ENCODE results near the gene ZNF503.

The ZNF503 gene

DNA sequence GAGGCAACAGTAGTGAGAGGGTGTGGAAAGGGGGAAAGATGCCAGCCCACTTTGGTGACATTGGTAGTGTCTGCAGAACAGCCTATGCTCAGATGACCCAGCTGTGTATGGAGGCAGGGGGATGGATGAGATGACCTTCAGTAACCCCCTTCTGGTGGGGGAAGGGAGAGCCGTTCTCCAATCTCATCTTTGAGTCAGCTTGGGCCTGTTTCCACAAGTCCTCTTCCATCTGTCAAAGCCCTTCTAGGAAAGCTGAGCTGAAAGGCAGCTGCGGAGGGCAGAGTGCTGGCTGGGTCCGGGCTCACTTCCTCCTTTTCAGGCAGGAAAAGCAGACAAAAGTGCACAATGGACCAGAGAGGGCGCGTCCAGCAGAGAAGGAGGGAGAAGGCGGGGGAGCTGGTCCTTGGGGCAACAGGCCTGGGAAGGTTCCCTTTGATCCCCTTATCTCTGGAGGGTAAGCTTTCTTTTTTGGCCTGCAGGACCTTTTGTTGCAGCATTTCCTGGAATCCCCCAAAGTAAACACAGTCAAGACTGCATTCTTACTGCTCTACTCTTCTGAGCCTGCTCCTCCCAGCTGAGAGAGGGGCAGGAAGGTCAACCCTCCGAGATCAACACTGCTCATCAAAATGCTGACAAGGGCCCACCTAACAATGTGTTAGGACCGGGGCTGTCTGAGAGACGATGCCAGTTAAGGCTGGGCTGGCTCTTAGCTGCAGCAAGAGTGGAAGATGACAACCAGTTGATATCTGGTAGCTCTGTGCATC lies 28.6 kb upstream of the ZNF503 start:
- no peak for DNase-seq

DNA sequence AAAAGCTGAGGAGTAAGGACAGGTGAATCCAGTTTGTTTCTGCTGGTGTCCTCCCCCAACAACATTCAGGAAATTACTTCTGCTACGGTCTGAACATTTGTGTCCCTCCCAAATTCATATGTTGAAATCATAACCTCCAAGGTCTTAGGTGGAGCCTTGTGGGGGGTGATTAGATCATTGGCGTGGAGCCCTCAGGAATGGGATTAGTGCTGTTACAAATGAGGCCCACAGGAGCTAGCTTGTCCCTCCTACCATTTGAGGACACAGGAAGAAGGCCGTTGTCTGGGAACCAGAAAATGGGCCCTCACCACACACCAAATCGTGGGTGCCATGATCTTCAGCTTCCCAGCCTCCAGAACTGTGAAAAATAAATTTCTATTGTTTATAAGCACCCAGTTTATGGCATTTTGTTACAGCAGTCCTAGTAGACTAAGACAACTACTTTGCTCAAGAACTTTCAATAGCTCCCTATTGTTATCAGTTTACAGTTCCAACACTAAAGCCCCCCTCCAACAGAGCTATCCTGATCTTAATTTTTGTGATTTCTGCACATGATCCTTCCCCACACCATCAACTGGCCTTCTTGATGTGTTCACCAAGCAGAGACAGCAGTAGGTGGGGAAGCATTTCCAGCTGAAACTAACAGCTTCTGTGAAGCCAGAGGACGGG lies 27.7 kb upstream of the ZNF503 start:
- no peak for DNase-seq

DNA sequence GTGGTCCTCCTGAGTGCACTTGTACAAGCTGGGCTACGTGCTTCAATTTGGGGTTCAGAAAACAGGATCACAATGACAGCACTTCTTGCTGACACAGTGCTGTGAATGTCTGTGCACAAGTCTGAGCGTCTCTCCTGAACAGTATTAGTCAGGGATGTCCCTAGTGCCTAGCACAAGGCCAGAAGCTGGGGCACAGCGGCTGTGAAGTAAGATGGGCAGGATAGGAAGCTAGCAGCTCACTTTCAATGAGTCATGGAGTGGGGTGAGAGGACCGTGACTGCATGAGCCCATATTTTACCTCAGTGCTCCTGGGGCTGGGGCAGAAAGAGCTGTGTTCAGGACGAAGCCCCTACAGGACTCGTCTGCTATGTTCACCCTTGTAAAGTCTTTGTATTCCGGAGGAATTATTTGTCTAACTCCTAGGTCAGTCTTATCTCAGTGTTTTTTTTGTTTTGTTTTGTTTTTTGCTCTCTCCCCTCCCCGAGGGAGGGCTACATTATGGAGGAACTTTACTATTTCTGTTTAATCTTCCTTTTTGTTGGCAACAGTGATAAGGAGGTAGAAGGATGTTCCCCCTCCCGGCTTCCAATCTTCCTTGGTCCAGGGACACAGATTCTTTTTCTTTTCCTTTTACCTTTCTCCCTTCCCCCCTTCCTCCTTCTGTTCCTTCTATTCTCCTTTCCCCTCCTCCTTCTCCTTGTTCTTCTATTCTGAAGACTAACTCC lies 27.0 kb upstream of the ZNF503 start:
- DNase-seq: no peak

DNA sequence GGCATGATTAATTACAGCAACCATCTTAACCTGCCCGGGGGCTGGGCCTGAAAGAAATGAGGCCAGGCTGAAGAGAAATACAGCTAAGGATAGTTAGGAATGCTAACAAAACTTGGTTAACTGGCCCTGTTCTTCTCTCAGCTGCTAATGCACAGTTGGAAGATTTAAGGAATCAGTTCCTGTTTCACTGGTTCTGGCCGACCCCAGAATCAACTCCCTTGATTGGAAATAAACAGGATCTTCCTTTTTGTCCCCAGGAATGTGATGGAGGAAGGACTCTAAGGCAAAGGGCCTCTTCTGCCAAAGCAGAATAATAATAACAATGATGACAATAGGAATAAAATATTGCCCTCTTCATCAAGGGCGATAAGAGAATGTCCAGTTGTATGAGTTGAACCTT lies 26.4 kb upstream of the ZNF503 start:
- no peak for DNase-seq

DNA sequence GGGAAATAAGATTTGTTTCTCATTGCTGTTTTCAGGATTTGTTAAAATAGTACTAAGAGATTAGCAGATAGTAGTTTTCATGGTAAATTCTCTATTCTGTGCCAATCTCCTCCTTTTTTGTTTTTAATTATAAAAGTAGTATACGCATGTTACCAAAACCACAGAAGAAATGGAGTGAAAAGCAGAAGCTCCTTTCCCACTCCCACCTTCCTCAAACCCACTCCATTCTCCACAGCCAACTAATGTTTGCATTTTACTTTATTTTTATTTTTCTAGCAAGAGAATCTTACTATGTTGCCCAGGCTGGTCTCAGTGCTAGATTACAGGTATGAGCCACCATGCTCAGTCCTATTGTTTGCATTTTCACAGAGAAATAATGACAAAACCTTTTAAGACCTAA lies 25.3 kb upstream of the ZNF503 start:
- DNase-seq: no peak

DNA sequence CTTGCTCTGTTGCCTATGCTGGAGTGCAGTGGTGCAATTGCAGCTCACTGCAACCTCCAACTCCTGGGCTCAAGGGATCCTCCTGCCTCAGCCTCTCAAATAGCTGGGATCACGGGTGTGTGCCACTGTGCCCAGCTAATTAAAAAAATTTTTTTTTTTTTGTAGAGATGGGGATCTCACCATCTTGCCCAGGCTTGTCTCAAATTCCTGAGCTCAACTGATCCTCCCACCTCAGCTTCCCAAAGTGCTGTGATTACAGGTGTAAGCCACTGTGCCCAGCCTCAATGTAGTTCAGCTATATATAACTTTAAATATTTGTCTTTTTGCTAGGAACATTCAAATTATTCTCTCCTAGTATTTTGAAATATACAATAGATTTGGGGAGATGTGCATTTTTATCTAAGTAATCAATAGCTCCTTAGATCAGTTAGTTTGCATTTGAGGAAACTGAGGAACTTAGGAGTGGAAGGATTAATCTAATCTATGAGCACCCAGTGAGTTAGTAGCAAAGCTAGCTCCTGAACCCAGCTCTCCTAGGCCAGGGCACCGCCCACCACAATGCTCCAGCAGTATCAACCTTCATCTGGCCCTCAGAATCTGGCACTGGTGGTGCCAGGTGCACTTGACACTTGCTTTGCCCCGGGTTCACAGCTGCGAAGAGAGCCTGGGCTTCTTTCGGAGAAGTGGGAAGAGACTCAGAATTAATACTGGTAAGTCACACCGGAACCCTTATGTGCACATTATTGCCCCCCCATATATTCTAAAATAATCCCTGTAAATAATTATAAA lies 23.9 kb upstream of the ZNF503 start:
- no peak for DNase-seq

DNA sequence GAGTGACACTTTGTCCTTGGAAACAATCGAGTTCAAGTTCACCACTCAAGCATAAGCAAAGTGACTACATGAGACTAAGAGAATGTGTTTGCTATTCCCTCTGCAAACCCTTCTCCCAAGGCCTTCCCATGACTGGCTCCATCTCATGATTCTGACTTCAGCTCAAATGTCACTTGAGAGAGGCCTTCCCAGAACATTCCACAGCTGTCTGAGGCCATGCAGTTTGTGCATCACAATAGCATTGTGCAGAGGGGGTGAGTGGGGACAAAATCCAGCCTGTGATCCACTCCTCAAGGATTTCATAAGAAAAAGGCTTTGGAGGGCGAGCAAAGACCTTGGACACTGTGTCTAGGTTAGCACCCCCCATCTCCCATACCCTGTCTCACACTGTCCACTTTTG lies 23.0 kb upstream of the ZNF503 start:
- DNase-seq: no peak

DNA sequence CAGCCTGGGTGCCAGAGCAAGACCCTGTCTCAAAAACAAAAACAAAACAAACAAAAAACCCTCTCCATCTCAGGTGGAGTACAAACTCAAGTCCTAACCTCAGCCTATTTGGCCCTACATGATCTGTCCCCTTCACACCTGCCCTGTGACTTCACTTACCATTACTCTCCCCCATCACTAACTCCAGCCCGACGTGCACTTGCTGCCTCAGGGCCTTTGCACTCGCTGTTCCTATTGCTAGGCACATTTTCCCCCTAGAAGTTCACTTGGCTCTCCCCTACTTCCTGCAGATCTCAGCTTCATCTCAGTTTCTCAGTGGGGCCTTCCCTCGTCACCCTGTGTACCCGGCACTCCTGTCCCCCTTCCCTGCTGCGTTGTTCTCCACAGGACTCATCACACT lies 21.3 kb upstream of the ZNF503 start:
- DNase-seq: no peak

DNA sequence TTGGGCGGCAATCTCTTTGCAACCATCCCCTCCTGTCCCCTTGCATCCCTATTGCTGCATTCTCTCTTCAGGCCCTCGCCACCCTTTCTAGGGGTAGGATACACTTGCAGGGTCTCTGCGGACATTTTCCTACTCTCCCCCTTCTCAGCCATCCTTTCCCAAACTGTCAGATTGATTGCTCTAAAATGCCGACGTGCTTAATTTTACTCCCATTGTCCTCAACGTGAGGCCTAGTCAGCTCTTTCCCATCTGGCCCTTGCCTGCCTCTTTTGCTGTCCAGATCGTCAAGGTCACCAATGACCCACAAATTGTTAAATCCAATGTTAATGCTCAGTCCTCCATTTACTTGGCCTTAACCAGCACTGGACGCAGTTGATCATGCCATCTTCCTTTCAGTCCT lies 17.1 kb upstream of the ZNF503 start:
- DNase-seq: no peak

DNA sequence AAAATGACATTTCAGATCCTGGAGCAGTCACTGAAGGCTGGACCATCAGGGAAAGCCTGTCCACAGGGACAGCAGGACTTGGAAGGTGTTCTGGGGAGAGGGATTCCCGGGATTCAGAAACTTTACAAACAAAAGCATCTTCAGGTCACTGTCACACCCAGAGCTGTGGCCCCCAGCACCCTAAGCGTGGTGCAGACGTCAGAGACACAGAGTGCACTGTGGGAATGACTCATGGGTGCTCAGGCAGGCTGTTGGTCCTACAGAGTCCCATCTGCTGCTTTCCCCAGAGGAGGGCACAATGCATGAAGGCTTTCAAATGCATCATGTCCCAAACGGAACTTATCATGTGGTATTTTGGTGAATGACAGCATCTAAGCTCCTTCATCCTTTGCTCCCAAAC lies 16.7 kb upstream of the ZNF503 start:
- no peak for DNase-seq

DNA sequence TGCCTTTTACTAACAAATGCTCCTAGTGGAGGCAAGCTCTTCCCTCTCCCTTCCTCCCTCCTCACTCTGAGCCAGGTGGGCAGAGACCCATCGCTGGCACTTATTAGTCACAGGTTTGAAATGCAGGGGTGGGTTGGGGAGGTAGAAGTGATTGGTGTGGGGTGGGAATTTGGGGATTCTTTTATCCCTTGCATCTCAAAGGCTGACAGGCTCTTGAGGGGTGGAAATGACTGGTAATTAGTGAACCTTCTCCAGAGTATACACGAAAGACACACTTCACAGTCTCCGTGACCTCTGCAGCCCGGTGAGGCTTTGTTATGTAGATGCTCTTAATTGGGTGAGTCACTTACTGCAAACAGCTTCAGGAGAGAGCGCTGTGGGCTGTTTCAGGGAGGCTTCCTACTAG lies 16.0 kb upstream of the ZNF503 start:
- DNase-seq: no peak

DNA sequence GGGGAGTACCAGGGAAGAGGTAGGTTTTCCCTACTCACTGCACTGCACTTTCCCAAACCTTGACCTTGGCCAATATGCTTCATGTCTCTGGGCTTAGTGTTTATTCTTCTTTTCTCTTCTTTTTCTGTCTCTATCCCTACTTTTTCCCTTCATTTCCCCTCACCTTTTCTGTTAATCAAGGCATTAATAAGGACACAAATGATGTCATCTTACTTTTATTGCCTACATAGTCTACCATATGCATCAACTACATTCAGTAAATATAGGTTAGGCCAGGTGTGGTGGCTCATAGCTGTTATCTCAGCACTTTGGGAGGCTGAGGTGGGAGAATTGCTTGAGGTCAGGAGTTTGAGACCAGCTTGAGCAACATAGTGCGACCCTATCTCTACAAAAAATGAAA lies 13.0 kb upstream of the ZNF503 start:
- DNase-seq: no peak

DNA sequence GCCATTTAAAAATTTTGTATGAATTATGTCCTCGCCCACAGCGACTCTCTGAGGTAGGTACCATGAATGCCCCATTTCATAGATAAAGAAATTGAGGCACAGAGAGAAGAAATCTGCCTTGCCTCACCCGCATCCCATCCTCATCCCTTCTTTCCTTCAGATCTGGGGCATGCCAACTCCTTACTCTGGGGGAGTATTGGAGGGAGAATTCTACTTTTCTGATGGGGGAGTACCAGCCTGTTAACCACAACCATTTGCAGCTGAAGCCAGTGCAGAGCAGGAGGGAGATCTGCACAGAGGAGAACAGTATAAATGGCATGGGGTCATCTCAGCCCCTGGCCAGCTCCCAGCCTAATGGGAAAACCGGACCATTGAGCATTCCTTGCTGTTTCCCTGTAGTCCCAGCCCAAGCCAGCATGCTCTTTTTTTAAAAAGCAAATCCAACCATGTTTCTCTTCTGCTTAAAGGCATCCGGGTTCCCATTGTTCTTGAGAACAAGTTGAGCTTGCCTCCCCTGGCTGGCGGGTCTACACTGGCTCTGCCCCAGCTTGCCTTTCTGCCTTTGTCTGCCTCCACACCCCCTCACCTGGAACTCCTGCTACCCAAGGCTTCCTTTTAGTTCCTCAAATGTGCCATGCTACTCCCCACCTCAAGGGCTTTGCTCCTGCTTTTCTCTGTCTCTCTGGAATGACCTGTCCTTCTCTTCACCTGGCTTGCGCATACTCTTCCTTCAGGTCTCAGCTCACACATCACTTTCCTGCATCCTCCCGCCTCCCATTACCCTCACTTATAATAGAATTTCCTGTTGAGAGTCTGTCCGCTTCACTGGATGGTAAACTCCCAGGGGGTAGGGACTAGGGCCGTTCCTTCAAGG lies 8.8 kb upstream of the ZNF503 start:
- no peak for DNase-seq

DNA sequence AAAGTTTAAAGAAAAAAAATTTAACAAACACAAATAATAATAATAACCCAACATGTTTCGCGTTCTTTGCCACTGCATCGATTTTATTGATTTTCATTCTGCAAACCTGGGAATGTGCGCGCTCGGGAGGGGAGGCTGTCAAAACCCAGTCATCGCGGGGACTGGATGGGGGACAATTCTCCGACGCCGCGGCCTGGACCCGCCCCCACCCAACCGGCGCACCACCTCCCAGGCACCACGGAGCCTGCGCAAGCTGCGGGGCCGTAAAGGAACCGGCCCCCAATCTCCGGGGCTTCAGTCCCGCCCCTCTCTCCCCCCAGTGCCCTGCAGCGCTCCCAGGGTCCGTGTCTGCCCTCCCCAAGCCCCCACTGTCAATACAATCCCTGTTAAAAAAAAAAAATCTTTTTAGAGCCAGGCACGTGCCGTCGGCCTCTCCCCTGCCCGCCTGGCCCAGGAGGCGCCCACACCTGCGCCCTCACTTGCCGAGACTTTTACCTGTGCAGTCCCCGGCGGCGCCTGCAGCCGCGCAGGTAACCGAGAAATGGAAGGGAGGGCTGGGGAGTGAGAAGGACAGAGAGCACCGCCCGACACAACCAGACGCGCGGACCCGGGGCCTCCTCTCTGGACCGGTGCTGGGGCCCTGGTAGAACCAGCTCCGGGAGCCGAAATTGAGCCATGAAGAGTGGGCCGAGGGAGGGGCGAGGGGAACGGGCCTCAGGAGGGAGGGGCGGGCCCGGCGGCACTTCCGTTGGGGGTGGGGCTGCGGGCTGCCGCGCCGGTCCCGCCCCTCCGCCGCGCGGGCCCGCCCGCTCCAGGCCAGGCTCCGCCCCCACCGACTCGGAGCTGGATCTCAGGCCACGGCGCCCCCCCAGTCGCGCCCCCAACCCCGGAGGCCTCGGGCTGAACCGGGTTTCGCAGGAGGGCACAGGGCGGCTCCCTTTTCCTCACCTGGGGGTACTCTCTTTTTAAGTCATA lies 7.6 kb upstream of the ZNF503 start:
- DNase-seq: peak in 2 of 6 experiments; percentile 13 to 30

DNA sequence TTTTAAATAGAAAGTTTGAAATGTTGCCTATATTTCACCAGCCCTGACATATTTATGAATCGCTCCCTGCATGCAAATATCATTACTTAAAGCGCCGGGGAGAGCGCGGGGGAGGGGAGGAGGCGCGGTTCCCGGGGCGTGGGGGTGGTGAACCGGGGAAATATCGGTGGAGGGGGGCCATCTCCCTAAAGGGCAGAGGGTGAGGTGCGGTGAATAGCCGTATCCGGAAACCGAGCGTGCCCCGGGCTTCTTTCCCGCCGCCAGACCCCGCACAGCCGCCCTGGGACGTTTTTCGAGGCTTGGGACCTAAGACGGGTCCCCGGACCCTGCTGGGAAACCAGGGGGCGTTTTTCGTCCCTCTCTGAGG lies 6.9 kb upstream of the ZNF503 start:
- DNase-seq: no peak

DNA sequence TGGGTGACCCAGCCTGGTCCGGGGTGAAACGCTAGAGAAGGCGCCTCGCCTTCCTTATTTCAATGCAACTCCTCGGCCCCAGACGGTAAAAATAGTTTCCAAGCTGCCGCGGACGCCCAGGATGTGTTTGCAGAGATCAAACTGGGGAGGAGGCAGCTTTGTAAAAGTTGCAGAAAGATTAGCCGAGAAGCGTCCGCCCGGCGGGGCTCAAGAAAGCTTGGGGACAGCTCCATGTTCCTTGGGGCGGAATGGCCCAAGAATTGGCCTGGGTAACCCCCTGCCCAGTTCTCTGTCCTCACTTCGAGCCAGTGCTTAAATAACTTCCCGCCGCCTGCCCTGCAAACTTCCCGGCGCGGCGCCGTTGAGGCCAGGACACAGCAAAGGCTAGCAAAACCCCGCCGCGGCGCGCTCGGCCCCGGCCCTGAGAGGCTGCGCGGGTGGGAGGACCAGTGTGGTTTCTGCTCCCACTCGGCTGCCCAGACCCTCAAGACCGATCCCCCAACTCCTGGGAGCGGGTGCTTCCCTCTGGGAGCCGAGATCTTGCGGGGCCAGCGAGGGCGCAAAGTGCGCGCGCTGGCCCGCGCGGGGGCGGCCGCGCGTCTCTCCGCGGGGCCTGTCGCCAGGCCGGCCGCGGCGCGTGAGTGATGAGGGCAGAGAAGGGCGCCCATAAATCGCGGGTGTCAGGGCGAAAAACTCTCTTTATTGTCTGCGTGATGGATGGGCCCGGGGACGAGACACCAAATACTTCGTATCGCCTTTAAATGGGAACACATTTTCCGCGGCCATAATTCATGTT lies 6.3 kb upstream of the ZNF503 start:
- peak in 1 of 6 experiments; percentile 9 for DNase-seq

DNA sequence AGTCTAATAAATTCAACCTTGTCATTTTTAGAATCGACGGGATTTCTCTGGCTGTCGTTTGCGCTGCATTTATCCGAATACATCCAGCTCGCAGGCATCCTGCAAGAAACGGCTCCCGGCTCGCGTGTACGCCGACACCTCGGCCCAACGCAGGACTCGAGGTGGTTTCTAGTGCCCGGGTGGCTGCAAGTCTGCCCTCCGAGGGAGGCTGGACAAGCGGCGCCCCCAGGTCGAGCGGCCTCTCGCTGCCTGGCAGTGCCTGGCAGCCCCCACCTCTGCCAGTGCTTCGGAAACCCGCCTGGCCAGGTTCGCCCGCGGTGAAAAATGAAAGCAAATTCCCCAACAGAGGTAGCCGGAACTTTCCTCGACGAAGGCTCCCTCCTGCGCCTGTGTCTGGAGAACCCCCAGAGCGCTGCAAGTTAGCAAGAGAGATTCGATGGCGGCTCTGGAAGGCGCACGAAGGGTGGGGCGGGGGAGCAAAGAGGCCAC lies 5.7 kb upstream of the ZNF503 start:
- no peak for DNase-seq

DNA sequence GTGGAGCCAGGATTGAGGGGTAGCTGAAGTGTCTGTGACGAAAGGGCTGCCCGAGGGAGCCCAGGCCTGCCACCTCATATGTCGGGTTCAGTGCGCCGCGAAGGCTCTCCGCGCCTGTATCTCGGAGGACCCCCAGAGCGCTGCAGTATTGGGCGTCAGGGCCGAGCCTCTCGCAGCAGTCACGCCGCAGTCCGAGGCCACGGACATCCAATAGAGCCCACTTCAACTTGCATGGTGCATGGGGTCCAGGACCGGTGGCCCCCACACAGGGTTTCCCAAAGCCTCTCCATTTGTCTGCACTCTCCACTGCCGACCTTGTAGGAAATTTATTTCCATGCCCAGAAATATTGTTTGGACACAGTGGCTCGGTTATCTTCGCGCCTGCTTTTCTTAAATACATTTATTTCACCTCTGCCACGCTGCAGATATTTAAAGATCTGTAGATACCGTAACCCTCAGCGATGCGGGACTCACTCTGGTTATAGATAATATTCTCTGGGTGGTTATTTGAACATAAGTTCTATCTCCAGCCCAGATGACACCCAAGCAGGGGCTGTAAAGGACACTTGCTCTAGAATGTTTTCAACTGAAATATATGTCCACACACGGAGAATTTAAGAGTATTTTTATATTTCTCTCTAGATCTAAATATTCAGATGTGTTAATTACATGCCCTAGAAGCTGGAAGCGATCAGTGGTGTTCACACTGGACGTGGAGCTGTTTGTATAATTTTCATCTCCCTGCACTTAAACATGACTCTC lies 5.1 kb upstream of the ZNF503 start:
- no peak for DNase-seq
